ENCODE results near the gene CALU.

CALU gene

GRCh38 chr7:128739048-128739962, at the start of gene CALU:
Gene CALU (plus strand): TSS chr7:128739359. CDS start chr7:128748584, 9,225 bp downstream.
- H3K36me3 ChIP-seq (ENCODE audit: insufficient read depth, low read length): peaks cover 7% of the 10 kb centered on the region; the same call in 1 of the 2 replicates
- no peak for TF ChIP-seq FOXP2 (optimal IDR thresholded peaks at IDR 0.05; ENCODE audit: control extremely low read depth, extremely low read length, insufficient read depth)
- TF ChIP-seq EZH2 (IDR thresholded peaks at IDR 0.05): no peak
- TF ChIP-seq POLR2AphosphoS5 (IDR thresholded peaks at IDR 0.05; ENCODE audit: borderline replicate concordance, low read depth, low read length): peak; percentile 94
- H3K9me3 ChIP-seq (ENCODE audit: low read depth, low read length): no peaks in the 10 kb centered on the region
- H3K4me3 ChIP-seq: peak within 1 kb of the TSS; percentile 96
- H3K27ac ChIP-seq: peak within 1 kb of the TSS; percentile 66
- peak within 1 kb of the TSS; percentile 88 for H3K9ac ChIP-seq (ENCODE audit: insufficient read length)
- peak; percentile 75 for DNase-seq (ENCODE audit: low read depth, low spot score)

GRCh38 chr7:128691227-128691626, 47.9 kb upstream of the CALU start:
- Histone ChIP-seq H3K27ac (no peak overlapping the region), H3K4me3 (no peak overlapping the region), H3K9ac (ENCODE audit: insufficient read length) (no peak overlapping the region), H3K36me3 (ENCODE audit: insufficient read depth, low read length) (no peaks in the 10 kb centered on the region), H3K9me3 (ENCODE audit: low read depth, low read length) (no peaks in the 10 kb centered on the region)
- TF ChIP-seq EZH2 (IDR thresholded peaks at IDR 0.05): no peak
- no peak for TF ChIP-seq POLR2AphosphoS5 (IDR thresholded peaks at IDR 0.05; ENCODE audit: borderline replicate concordance, low read depth, low read length)
- TF ChIP-seq FOXP2 (optimal IDR thresholded peaks at IDR 0.05; ENCODE audit: control extremely low read depth, extremely low read length, insufficient read depth): no peak
- DNase-seq (ENCODE audit: low read depth, low spot score): no peak

DNA sequence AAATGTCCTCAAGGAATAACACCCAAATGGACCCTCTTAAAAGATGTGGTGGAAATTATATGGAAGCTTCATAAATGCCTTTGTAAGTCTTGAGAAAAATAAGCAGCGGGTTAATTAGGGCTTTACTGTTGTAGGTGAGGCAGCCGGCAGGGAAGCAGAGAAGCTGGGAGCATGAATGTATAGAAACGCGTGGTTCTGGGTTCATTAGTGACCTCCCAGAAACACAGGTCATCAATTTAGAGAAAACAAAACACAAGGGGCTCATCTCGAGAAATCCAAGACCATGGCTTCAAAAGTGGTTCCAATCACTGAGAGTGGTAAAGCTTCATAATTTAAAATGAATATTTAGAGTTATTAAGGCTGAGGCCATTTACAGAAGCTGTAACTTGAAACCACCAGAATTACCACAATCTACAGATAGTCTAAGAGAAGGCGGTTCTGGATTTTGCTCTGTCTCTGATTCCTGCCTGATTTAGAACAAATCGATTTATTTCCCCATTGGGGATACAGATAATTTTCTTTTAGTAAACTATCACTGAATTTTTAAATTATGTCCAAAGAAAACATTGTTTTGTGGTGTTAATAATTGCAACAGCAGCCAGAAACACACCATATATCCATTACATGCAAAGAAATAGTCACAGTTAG, 46.4 kb upstream of the CALU start:
- DNase-seq (ENCODE audit: low read depth, low spot score): no peak
- no peak for TF ChIP-seq EZH2 (IDR thresholded peaks at IDR 0.05)
- no peak for TF ChIP-seq FOXP2 (optimal IDR thresholded peaks at IDR 0.05; ENCODE audit: control extremely low read depth, extremely low read length, insufficient read depth)
- no peak for TF ChIP-seq POLR2AphosphoS5 (IDR thresholded peaks at IDR 0.05; ENCODE audit: borderline replicate concordance, low read depth, low read length)
- H3K27ac ChIP-seq: no peak overlapping the region
- no peak overlapping the region for H3K9ac ChIP-seq (ENCODE audit: insufficient read length)
- H3K4me3 ChIP-seq: no peak overlapping the region
- no peaks in the 10 kb centered on the region for H3K9me3 ChIP-seq (ENCODE audit: low read depth, low read length)
- H3K36me3 ChIP-seq (ENCODE audit: insufficient read depth, low read length): no peaks in the 10 kb centered on the region

DNA sequence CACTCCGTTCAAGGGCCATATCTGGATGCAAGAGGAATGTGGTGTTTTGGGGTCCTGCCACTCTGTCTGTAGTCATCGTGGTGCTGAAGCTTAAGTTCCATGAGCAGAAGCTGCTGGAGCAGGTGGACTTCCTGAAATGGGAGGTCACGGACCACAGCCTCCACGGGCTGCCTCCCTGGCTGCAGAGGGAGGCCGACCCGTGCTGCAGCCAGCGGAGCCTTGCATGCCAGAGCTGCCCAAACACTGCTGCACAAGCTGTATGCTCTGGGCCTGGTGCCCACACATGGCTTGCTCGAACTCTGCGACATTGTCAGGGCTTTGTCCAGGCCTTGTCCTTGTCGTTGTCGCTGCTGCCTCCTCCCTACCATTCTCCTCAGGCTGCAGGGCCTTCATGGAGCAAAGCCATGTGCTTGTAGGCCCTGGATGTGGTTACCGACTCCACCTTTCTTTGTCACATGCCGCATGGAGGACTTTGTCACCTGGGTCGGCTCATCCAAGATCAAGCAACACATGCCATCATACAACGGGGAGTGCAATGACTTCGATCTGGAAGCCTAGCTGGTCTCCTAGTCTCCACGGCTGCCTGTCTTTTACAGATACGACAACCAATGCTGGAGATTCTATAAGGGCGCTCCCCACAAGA, 45.7 kb upstream of the CALU start:
- Histone ChIP-seq H3K36me3 (ENCODE audit: insufficient read depth, low read length) (no peaks in the 10 kb centered on the region), H3K27ac (no peak overlapping the region), H3K4me3 (no peak overlapping the region), H3K9ac (ENCODE audit: insufficient read length) (no peak overlapping the region), H3K9me3 (ENCODE audit: low read depth, low read length) (no peaks in the 10 kb centered on the region)
- TF ChIP-seq EZH2 (IDR thresholded peaks at IDR 0.05) (no peak), FOXP2 (optimal IDR thresholded peaks at IDR 0.05; ENCODE audit: control extremely low read depth, extremely low read length, insufficient read depth) (no peak), POLR2AphosphoS5 (IDR thresholded peaks at IDR 0.05; ENCODE audit: borderline replicate concordance, low read depth, low read length) (no peak)
- DNase-seq (ENCODE audit: low read depth, low spot score): no peak

DNA sequence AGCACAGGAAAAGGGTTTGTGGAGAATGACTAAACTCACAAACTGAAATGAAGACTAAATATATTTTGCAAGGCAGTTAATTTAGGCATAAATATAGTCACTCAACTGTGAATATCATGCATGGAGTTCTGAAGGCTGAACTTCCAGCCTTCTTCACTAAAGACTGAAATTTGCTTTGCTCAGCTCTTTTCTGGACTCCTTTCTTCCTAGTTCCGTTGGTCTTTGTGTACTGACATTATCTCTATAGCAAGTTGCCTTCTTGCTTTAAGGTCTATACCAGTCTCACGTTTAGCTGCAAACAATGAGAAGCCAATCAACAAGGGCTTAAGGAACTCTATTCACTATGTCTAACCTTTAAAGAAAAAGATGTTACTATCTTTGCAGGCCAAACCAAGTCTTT, 44.4 kb upstream of the CALU start:
- Histone ChIP-seq H3K27ac (no peak overlapping the region), H3K9me3 (ENCODE audit: low read depth, low read length) (no peaks in the 10 kb centered on the region), H3K36me3 (ENCODE audit: insufficient read depth, low read length) (no peaks in the 10 kb centered on the region), H3K4me3 (no peak overlapping the region), H3K9ac (ENCODE audit: insufficient read length) (no peak overlapping the region)
- TF ChIP-seq POLR2AphosphoS5 (IDR thresholded peaks at IDR 0.05; ENCODE audit: borderline replicate concordance, low read depth, low read length) (no peak), FOXP2 (optimal IDR thresholded peaks at IDR 0.05; ENCODE audit: control extremely low read depth, extremely low read length, insufficient read depth) (no peak), EZH2 (IDR thresholded peaks at IDR 0.05) (no peak)
- no peak for DNase-seq (ENCODE audit: low read depth, low spot score)

DNA sequence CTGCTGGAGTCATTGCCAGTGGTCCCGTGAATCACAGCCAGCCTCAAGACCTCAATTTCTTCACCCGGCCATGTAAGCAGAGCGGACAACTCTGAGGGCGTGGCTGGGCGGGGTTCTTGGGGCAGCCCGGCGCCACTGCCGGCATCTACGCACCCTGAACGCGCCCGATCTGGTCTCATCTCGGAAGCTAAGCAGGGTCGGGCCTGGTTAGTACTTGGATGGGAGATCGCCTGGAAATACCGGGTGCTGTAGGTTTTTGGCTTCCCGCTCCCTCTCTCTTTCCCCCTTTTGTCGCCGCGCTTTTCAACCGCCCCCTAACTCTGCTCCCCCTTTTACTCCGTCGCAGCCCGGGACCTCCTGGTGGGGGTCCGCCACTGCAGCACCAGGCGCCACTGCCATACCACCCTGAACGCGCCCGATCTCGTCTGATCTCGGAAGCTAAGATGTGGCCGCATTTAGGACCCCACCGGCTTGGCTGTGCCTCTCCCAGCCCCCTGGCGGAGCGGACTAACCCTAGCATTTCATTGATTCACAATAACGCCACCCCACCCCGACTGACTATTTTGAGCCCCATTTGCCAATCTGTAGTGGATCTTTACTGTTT, 41.8 kb upstream of the CALU start:
- H3K9ac ChIP-seq (ENCODE audit: insufficient read length): no peak overlapping the region
- H3K9me3 ChIP-seq (ENCODE audit: low read depth, low read length): no peaks in the 10 kb centered on the region
- no peak overlapping the region for H3K27ac ChIP-seq
- TF ChIP-seq FOXP2 (optimal IDR thresholded peaks at IDR 0.05; ENCODE audit: control extremely low read depth, extremely low read length, insufficient read depth) (no peak), EZH2 (IDR thresholded peaks at IDR 0.05) (no peak), POLR2AphosphoS5 (IDR thresholded peaks at IDR 0.05; ENCODE audit: borderline replicate concordance, low read depth, low read length) (no peak)
- no peaks in the 10 kb centered on the region for H3K36me3 ChIP-seq (ENCODE audit: insufficient read depth, low read length)
- DNase-seq (ENCODE audit: low read depth, low spot score): no peak
- H3K4me3 ChIP-seq: no peak overlapping the region

DNA sequence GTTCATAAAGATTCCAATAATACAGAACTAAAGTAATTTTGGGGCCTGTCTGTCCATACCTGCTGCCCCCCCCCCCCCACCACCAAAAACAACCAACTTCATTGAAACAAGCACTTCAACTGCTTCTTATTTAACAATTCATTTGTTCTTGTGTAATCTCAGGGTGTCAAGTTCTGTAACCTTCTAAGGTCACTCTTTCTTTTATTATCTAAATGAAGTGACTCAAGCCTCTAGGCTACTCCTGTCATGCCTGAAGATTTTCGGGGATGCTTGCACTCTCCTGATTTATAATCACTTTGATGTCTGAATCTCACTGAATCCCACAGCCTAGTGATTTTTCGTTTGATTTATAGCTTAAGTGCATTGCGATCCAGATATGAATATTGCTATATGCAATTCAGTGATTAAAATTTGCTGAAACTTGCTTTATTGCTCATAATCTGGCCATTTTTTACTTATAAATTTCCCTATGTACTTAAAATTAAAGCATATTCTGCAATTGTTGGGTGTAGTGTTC, 39.9 kb upstream of the CALU start:
- no peak overlapping the region for H3K4me3 ChIP-seq
- H3K9ac ChIP-seq (ENCODE audit: insufficient read length): no peak overlapping the region
- TF ChIP-seq POLR2AphosphoS5 (IDR thresholded peaks at IDR 0.05; ENCODE audit: borderline replicate concordance, low read depth, low read length) (no peak), EZH2 (IDR thresholded peaks at IDR 0.05) (no peak), FOXP2 (optimal IDR thresholded peaks at IDR 0.05; ENCODE audit: control extremely low read depth, extremely low read length, insufficient read depth) (no peak)
- H3K27ac ChIP-seq: no peak overlapping the region
- H3K9me3 ChIP-seq (ENCODE audit: low read depth, low read length): no peaks in the 10 kb centered on the region
- no peaks in the 10 kb centered on the region for H3K36me3 ChIP-seq (ENCODE audit: insufficient read depth, low read length)
- DNase-seq (ENCODE audit: low read depth, low spot score): no peak

Measured in SK-N-MC (cell line).